ENCODE results near the gene PANK4.
"Not testable (repeated sequence)": the region's sequence is repeated elsewhere in the genome, so short reads cannot be mapped to it uniquely, and the experiment has no call there.

Gene PANK4

GRCh38 chr1:2550309-2550861 is 24.0 kb upstream of the PANK4 start:
- Histone ChIP-seq H3F3A (ENCODE audit: control insufficient read depth, insufficient read depth) (peaks cover 21% of the 10 kb centered on the region), H3K4me2 (ENCODE audit: low read length) (peak overlapping the region; percentile 100), H3K4me1 (ENCODE audit: control insufficient read depth, low read length) (peaks cover 55% of the 10 kb centered on the region)
- not testable (repeated sequence) for H3K4me3 ChIP-seq (ENCODE audit: low read length); H4K20me1 ChIP-seq (ENCODE audit: control insufficient read depth, insufficient read depth, low read depth, low read length); H3K79me2 ChIP-seq (ENCODE audit: control insufficient read depth, low read length); H3K9me3 ChIP-seq (ENCODE audit: control insufficient read depth, insufficient read depth, low read length); H3K27me3 ChIP-seq (ENCODE audit: control insufficient read depth, low read length); H3K9me2 ChIP-seq (replicated peaks; ENCODE audit: control insufficient read depth, low read length); H3K27ac ChIP-seq (ENCODE audit: low read depth, low read length); H3K36me3 ChIP-seq (ENCODE audit: control insufficient read depth, low read length)

DNA sequence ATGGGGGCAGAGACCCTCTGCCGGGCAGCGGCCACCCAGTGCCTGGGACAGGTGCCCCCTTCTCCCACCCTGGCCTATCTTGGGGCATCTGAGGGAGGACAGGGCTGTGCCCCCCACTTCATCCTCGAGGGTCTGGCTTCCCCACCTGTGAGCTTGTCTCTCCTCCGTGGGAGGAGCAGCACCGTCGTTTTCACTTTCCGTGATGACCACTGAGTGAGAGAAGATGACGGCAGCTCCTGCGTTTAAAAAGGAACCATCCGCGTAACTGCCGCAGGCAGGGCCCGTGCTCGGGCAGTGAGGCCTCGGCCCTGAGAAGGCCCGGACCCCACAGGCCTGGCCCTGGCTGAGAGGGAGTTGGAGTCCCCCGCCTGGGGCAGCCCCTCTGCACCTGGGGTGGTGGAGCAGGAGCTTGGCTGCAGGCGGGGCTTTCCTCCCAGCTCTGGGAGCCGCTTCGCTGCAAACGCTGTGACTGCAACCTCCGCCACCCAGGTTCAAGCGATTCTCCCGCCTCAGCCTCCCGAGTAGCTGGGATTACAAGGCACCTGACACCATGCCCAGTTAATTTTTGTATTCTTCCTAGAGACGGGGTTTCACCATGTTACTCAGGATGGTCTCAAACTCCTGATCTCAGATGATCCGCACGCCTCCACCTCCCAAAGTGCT is 23.1 kb upstream of the PANK4 start:
- not testable (repeated sequence) for H4K20me1 ChIP-seq (ENCODE audit: control insufficient read depth, insufficient read depth, low read depth, low read length); H3K36me3 ChIP-seq (ENCODE audit: control insufficient read depth, low read length); H3K27me3 ChIP-seq (ENCODE audit: control insufficient read depth, low read length); H3K79me2 ChIP-seq (ENCODE audit: control insufficient read depth, low read length); H3K9me3 ChIP-seq (ENCODE audit: control insufficient read depth, insufficient read depth, low read length); H3K9me2 ChIP-seq (replicated peaks; ENCODE audit: control insufficient read depth, low read length)
- Histone ChIP-seq H3K4me1 (ENCODE audit: control insufficient read depth, low read length) (peaks cover 47% of the 10 kb centered on the region), H3K27ac (ENCODE audit: low read depth, low read length) (peak overlapping the region; percentile 98), H3K4me2 (ENCODE audit: low read length) (peak overlapping the region; percentile 100), H3K4me3 (ENCODE audit: low read length) (peak overlapping the region; percentile 87), H3F3A (ENCODE audit: control insufficient read depth, insufficient read depth) (peaks cover 21% of the 10 kb centered on the region)

GRCh38 chr1:2548068-2548589 is 21.7 kb upstream of the PANK4 start:
- Histone ChIP-seq H3F3A (ENCODE audit: control insufficient read depth, insufficient read depth) (peaks cover 21% of the 10 kb centered on the region), H3K9me2 (replicated peaks; ENCODE audit: control insufficient read depth, low read length) (no peaks in the 10 kb centered on the region), H3K79me2 (ENCODE audit: control insufficient read depth, low read length) (peaks cover 6% of the 10 kb centered on the region; the same call in 1 of the 2 replicates), H4K20me1 (ENCODE audit: control insufficient read depth, insufficient read depth, low read depth, low read length) (no peaks in the 10 kb centered on the region), H3K27me3 (ENCODE audit: control insufficient read depth, low read length) (peaks cover 3% of the 10 kb centered on the region; the same call in 1 of the 2 replicates), H3K4me2 (ENCODE audit: low read length) (peak overlapping the region; percentile 100), H3K36me3 (ENCODE audit: control insufficient read depth, low read length) (no peaks in the 10 kb centered on the region), H3K4me3 (ENCODE audit: low read length) (peak overlapping the region; percentile 87), H3K27ac (ENCODE audit: low read depth, low read length) (peak overlapping the region; percentile 98), H3K9me3 (ENCODE audit: control insufficient read depth, insufficient read depth, low read length) (no peaks in the 10 kb centered on the region), H3K4me1 (ENCODE audit: control insufficient read depth, low read length) (peaks cover 47% of the 10 kb centered on the region)
- no peak for TF ChIP-seq EZH2phosphoT487 (IDR thresholded peaks at IDR 0.05; ENCODE audit: borderline replicate concordance, low read length)
- TF ChIP-seq, protein P1, sequence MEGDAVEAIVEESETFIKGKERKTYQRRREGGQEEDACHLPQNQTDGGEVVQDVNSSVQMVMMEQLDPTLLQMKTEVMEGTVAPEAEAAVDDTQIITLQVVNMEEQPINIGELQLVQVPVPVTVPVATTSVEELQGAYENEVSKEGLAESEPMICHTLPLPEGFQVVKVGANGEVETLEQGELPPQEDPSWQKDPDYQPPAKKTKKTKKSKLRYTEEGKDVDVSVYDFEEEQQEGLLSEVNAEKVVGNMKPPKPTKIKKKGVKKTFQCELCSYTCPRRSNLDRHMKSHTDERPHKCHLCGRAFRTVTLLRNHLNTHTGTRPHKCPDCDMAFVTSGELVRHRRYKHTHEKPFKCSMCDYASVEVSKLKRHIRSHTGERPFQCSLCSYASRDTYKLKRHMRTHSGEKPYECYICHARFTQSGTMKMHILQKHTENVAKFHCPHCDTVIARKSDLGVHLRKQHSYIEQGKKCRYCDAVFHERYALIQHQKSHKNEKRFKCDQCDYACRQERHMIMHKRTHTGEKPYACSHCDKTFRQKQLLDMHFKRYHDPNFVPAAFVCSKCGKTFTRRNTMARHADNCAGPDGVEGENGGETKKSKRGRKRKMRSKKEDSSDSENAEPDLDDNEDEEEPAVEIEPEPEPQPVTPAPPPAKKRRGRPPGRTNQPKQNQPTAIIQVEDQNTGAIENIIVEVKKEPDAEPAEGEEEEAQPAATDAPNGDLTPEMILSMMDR (IDR thresholded peaks at IDR 0.05; ENCODE audit: low read depth, low read length, poor library complexity, severe bottlenecking) = peak; percentile 96

DNA sequence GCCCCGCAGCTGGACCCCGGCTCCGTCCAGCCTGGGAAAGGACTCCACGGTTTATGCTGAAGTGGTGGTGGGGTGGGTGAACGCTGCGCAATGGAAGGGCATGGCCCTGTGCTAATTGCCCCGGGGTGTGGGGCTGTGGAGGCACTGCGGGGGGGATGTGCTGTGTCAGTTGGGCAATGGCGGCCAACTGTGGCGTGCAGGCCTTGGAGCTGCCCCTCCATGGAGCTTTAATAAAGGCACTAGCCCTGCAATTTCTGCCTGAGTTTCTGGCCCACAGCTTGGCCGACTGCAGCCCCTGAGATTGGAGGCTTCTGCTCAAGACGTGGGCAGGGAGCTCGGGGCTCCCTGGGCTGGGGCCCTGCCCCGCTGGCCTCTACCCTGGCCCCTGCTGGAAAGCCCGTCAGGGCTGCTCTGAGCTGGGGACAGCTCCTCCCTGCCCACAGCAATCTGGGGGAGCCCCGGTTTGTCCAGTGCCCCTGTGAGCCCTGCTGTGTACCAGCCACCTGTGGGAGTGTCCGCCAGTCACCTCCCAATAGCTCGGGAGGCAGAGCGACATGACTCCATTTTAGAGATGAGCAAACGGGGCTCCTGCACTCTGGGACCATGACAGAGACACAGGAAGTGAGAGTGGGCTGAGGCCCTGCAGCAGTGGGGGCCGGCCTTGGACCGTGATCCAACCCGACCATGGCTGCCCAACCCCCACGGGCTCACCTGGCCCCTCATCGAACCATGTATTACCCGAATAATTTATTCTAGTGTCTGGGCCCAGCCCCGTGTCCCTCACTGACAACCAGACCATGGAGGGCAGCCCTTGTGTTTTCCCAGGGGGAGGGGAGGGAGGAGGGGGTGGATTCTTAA is 21.0 kb upstream of the PANK4 start:
- peak overlapping the region; percentile 100 for H3K4me2 ChIP-seq (ENCODE audit: low read length)
- H3K79me2 ChIP-seq (ENCODE audit: control insufficient read depth, low read length) = peaks cover 6% of the 10 kb centered on the region; the same call in 1 of the 2 replicates
- peak overlapping the region; percentile 87 for H3K4me3 ChIP-seq (ENCODE audit: low read length)
- H3K36me3 ChIP-seq (ENCODE audit: control insufficient read depth, low read length) = no peaks in the 10 kb centered on the region
- peak overlapping the region; percentile 98 for H3K27ac ChIP-seq (ENCODE audit: low read depth, low read length)
- peaks cover 5% of the 10 kb centered on the region; the same call in 1 of the 2 replicates for H3K27me3 ChIP-seq (ENCODE audit: control insufficient read depth, low read length)
- H3F3A ChIP-seq (ENCODE audit: control insufficient read depth, insufficient read depth) = peaks cover 21% of the 10 kb centered on the region
- TF ChIP-seq, protein P1 (IDR thresholded peaks at IDR 0.05; ENCODE audit: low read depth, low read length, poor library complexity, severe bottlenecking) = no peak
- TF ChIP-seq EZH2phosphoT487 (IDR thresholded peaks at IDR 0.05; ENCODE audit: borderline replicate concordance, low read length) = no peak
- H3K9me3 ChIP-seq (ENCODE audit: control insufficient read depth, insufficient read depth, low read length) = no peaks in the 10 kb centered on the region
- no peaks in the 10 kb centered on the region for H4K20me1 ChIP-seq (ENCODE audit: control insufficient read depth, insufficient read depth, low read depth, low read length)
- peaks cover 47% of the 10 kb centered on the region for H3K4me1 ChIP-seq (ENCODE audit: control insufficient read depth, low read length)
- no peaks in the 10 kb centered on the region for H3K9me2 ChIP-seq (replicated peaks; ENCODE audit: control insufficient read depth, low read length)

Data from DOHH2 (cell line).